T47D (cell line): ENCODE measurements around the gene SH2D1B.
"Not testable (repeated sequence)": the region's sequence is repeated elsewhere in the genome, so short reads cannot be mapped to it uniquely, and the experiment has no call there.

ENCODE experiments used
- DNase-seq, 2 experiments: peaks; one replicate each; pipeline versions ENCODE4 v3.0.0 to v3.0.0-alpha.2; 2011 to 2012; ENCODE audit warnings: low read depth in 1 of 2, low spot score in 1 of 2
- JUND ChIP-seq: IDR thresholded peaks from 2 replicates; pipeline ENCODE4 v1.6.1; 2012; ENCODE audit warnings: low read depth
- in situ Hi-C: cut with HindIII; loops from 2 replicates; pipeline ENCODE4 v1.10.0; 2016; ENCODE audit warnings: low sequenced_read_pairs, low pct_unique_long_range_greater_than_20kb

The SH2D1B gene, protein sequence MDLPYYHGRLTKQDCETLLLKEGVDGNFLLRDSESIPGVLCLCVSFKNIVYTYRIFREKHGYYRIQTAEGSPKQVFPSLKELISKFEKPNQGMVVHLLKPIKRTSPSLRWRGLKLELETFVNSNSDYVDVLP

DNA sequence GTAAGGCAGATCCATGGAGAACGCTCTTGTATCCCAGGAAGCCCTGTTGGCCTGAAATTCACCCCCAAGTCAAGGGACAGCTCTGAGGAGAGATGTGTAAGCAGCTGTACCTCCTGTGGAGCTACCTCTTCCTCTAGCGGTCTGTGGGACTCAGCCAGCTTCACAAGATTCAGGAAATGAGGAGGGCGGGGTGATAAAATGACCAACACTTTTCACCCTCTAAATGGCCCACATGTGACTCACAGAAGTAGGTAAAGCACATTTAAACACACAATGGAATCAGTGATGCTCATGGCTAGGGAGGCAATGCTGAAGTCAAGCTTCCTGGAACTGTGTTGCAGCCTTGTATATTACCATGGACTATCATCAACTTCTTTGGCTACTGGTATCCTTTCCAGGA is at the start of gene SH2D1B:
Gene SH2D1B (minus strand): TSS at position 135 of the 400 bp plus-strand sequence. CDS start 120 bp downstream, at position 15.
- no peak for TF ChIP-seq JUND
- in situ Hi-C loops = no loop called here
- DNase-seq = no peak

DNA sequence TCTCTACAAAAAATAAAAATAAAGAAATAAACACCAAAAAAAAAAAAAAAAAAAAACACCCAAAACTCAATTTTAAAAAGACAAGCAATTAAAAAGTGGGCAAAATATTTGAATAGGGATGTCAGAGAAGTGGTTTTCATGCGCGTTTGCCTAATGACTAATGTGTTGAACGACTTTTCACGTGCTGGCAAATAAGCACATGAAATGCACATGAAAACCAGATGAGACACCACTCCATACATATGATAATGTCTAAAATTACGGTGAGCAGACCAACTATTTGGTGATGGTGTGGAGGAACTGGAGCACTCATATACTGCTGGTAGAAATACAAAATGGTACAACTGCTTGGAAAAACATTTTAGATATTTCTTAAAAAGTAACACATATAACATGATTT is 46.3 kb upstream of the SH2D1B start:
- DNase-seq = no peak
- in situ Hi-C loops = no loop called here
- TF ChIP-seq JUND = no peak

DNA sequence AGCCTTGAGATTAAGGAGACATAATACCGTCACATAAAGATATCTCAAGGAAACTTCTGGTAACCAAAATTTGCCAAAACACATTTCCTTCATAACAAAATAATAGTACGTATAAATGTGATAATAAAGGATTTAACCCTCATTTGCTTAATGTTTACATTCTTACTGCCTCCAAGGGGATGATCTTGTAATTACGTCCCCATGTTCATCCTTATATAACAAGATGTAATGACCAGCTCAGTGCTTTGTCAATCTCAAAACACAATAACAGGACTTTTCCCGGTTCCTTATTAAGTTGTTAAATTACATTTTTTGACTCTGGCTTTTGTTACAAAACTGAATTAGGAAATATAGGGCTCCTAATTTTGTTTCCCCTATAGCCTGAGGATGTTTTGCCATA is 44.4 kb upstream of the SH2D1B start:
- in situ Hi-C loops = no loop called here
- no peak for DNase-seq
- TF ChIP-seq JUND = no peak

DNA sequence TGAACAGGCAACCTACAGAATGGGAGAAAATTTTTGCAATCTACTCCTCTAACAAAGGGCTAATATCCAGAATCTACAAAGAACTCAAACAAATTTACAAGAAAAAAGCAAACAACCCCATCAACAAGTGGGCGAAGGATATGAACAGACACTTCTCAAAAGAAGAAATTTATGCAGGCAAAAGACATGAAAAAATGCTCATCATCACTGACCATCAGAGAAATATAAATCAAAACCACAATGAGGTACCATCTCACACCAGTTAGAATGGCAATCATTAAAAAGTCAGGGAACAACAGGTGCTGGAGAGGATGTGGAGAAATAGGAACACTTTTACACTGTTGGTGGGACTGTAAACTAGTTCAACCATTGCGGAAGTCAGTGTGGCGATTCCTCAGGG is 42.4 kb upstream of the SH2D1B start:
- DNase-seq, in situ Hi-C loops: not testable (repeated sequence)

DNA sequence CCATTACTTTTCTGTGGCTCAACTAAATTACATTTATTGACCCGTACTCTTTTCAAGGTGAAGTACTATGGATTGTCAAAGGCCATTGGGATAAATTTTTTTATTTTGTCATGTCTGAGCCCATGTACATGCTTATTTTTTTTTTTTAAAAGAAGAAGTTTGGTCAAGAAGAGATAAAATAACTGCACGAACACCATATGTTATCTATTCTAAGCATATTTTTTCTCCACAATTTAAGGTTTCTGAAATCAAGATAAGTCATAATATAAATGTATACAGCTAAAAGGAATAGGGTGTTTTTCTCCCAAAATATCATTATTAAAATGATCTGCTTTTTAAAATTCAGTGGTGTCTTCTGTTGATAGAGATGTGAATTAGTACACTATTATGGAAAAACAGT is 35.0 kb upstream of the SH2D1B start:
- DNase-seq = no peak
- TF ChIP-seq JUND = no peak
- in situ Hi-C loops = no loop called here

DNA sequence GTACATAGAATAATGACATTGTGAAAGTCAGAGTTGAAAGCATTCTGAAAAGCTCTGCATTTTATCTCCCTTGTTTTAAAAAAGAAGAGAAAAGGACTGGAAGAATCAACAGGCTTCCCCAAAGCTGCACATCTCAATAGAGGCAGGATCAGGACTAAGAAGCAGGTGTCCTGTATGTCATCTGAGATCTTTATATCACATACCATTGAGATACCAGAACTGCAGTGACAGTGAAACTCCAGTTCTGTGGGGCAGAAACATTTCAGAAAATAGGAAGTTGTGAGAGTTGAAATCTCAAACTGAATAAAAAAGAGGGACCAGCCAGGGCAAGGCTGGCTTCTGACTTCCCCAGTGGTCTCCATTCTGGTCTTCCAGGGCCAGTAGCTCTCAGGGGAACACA is 33.0 kb upstream of the SH2D1B start:
- DNase-seq = no peak
- in situ Hi-C loops = no loop called here
- no peak for TF ChIP-seq JUND

DNA sequence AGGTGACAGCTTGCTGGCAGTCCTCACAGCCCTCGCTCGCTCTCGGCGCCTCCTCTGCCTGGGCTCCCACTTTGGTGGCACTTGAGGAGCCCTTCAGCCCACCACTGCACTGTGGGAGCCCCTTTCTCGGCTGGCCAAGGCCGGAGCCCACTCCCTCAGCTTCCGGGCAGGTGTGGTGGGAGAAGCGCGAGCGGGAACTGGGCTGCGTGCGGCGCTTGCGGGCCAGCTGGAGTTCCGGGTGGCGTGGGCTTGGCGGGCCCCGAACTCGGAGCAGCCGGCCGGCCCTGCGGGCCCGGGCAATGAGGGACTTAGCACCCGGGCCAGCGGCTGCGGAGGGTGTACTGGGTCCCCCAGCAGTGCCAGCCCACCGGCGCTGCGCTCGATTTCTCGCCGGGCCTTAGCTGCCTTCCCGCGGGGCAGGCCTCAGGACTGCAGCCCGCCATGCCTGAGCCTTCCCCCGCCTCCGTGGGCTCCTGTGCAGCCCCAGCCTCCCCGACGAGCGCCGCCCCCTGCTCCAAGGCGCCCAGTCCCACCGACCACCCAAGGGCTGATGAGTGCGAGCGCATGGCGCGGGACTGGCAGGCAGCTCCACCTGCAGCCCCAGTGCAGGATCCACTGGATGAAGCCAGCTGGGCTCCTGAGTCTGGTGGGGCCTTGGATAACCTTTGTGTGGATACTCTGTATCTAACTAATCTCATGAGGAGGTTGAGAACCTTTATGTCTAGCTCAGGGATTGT is 21.2 kb upstream of the SH2D1B start:
- in situ Hi-C loops, DNase-seq: not testable (repeated sequence)

DNA sequence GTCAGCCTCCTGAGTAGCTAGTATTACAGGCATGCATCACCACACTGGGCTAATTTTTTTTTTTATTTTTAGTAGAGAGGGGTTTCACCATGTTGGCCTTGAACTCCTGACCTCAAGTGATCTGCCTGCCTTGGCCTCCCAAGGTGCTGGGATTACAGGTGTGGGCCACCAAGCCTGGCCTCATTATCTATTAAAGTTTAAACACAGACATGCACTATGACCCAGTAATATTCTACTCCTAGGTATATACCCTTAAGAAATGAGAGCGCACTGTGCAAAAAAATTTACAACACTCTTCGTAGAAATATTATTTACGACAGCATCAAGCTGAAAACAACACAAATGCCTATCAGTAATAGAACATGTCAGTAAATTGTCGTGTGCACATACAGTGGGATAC is 18.6 kb upstream of the SH2D1B start:
- in situ Hi-C loops = no loop called here
- DNase-seq = no peak
- TF ChIP-seq JUND = no peak

DNA sequence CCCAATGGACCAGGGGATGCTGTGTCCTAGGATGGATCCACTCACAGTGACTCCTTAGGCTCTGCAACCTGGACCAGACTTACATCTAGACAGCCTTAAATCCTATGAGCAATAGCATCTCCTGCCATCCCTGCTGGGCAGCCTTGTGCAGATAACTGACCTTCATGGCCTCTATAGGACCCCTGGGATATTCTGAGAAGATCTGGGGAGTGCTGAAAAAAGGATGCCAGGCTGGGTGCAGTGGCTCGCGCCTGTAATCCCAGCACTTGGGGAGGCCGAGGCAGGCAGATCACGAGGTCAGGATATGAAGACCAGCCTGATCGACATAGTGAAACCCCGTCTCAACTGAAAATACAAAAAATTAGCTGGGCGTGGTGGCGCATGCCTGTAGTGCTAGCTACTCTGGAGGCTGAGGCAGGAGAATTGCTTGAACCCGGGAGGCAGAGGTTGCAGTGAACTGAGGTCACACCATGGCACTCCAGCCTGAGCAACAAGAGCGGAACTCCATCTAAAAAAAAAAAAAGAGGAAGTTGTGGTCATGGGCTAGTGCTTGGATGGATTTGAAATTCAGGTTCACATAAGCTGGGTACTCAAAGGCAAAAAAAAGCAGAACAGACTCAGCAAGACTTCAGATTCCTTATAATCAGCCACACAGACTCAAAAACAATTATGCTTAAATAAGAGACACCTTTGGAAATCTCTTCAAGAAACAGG is 10.9 kb upstream of the SH2D1B start:
- no peak for TF ChIP-seq JUND
- no peak for DNase-seq
- in situ Hi-C loops = no loop called here

DNA sequence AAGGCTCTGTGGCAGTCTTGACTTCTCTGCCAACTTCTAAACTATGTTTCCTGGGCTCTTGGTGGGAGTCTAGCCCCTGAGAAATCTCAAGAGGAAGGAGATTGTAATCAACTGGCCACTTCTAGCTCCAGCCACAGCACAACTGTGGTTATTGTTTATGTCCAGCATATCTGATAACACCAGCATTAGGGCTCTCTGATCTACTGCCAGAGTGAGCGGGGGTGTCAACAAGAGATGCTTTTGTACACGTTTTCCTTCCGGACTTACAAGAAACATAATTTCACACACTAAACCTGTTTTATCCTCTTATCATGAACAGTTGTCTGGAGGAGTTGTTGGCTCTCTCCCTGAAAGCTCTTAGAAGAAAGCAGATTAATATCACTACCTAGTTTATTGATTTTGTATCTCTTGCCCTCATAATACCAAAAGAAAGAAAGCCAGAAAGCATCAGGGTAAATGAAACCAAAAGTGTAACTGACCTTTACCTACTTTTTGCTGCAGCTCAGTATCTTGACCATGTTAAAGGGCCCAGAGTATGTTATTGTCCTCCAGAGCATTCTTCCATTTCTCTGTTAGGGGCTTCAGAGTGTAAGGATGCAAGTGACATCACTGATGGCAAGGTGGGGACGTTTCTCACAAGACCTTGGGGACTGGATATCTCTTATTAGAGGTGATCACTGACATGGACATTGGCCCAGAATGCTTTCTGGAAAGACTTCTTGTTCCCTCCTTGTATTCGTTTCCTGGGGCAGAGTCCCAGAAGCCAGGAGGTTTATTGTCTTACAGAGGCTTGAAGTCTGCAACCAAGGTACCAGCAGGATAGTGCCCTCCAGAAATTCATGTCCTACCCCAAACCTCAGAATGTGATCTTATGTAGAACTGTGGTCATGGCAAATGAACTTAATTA is 9.6 kb upstream of the SH2D1B start:
- TF ChIP-seq JUND = no peak
- in situ Hi-C loops = no loop called here
- DNase-seq = no peak

DNA sequence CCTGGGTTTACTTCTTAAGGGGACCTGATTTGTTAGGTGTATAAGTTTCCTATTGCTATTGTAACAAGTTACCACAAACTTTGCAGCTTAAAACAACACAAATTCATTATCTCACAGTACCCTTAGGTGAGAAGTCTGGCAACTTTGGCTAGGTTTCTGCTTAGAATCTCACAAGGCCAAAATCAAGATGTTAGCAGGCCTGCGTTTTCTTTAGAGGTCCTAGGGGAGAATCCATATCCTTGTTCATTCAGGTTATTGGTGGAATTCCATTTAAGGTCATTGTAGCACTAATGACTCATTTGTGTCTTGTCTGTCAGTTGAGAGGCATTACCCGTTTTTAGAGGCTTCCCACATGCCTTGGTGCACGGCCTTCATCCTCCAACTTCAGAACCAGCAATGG is 8.2 kb upstream of the SH2D1B start:
- no peak for TF ChIP-seq JUND
- no peak for DNase-seq
- in situ Hi-C loops = no loop called here

DNA sequence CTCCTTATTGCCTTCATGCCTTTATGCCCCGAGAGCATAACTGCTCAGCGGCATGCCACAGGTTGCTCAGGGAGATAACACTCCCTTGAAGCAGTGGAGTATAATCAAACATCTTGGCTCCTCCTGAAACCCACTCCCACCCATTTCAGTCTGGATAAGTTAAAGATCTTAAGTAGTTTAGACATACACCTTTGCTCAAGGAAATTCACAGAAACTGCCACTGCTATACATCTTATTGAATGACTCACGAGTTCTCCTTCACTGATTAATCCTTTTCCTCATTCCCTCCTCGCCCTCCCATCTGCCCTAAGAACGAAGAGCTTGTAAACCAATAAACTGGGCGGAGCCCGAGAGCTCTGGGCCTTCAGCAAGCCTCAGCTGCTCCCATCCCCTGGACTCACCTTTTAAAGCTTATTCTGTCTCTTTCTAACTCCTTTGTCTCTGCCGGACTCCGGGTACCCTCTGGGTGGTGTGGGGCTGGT is 7.6 kb upstream of the SH2D1B start:
- in situ Hi-C loops, DNase-seq: not testable (repeated sequence)

DNA sequence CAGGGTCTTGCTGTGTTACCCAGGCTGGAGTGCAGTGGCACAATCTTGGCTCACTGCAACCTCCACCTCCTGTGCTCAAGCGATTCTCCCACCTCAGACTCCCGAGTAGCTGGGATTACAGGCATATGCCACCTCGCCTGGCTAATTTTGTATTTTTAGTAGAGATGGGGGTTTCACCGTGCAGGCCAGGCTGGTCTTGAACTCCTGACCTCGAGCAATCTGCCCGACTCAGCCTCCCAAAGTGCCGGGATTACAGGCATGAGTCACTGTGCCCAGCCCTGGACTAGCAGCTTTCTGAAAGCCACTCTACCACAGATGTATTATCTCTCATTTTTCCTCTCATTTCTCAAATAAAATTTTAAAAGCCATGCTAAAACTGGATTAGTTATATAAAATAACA is 6.6 kb upstream of the SH2D1B start:
- in situ Hi-C loops, DNase-seq: not testable (repeated sequence)
